Measurements from ENCODE around the gene ANO9. TPM values are rescaled to one million over a fixed set of nuclear protein-coding genes. Genes with fewer than 3 reads are reported as not detected.
A peak's percentile ranks its signal among the peaks of the same experiment; 100 is the strongest.

ANO9 gene
- total and polyA plus RNA-seq, 4 experiments from 2014 or later, result 9.4 to 123 (median 67.8) TPM

- H3K27me3 ChIP-seq (ENCODE audit: insufficient read depth, low read length), result no peaks in the 10 kb centered on the region
- POLR2A ChIA-PET (ENCODE audit: partially characterized antibody), result no interaction called here
- Mint-ChIP-seq H3K9me3 (no peaks in the 10 kb centered on the region), H3K36me3 (peaks cover 0 to 3% of the 10 kb centered on the region in 2 donors), H3K27me3 (no peaks in the 10 kb centered on the region), H3K27ac (no peak overlapping the region), H3K4me3 (no peak overlapping the region), H3K4me1 (peaks cover 7 to 16% (median 7%) of the 10 kb centered on the region in 4 donors)
- no peak overlapping the region for H3K27ac ChIP-seq (ENCODE audit: low read depth, low read length)
- no peak for DNase-seq
- no peak overlapping the region for H3K4me3 ChIP-seq (ENCODE audit: low read length in 2 of 2)
- H3K36me3 ChIP-seq (ENCODE audit: insufficient read depth, low read length), result no peaks in the 10 kb centered on the region
- intact Hi-C loops (cut with micrococcal nuclease), result no loop called here
- H3K4me1 ChIP-seq (ENCODE audit: insufficient read depth, low read length), result peaks cover 7% of the 10 kb centered on the region
- CTCF ChIA-PET (ENCODE audit: partially characterized antibody), result interaction anchor here (2.0 kb wide), 1 partner anchor 212 kb away, joined by 5 read pairs; no protein-coding TSS in a partner anchor
- no peaks in the 10 kb centered on the region for H3K9me3 ChIP-seq (ENCODE audit: control insufficient read depth in 1 of 2, low read length in 2 of 2)
Measured at GRCh38 chr11:462107-462890, 20.5 kb upstream of the ANO9 start.

GRCh38 chr11:461626-462025 lies 19.8 kb upstream of the ANO9 start:
- no peak for DNase-seq
- peaks cover 13 to 23% (median 14%) of the 10 kb centered on the region in 4 donors for H3K4me1 Mint-ChIP-seq
- no peak overlapping the region for H3K27ac Mint-ChIP-seq
- Histone ChIP-seq H3K36me3 (ENCODE audit: insufficient read depth, low read length) (no peaks in the 10 kb centered on the region), H3K4me3 (ENCODE audit: low read length in 2 of 2) (no peak overlapping the region), H3K4me1 (ENCODE audit: insufficient read depth, low read length) (peaks cover 14% of the 10 kb centered on the region), H3K9me3 (ENCODE audit: control insufficient read depth in 1 of 2, low read length in 2 of 2) (no peaks in the 10 kb centered on the region), H3K27ac (ENCODE audit: low read depth, low read length) (no peak overlapping the region), H3K27me3 (ENCODE audit: insufficient read depth, low read length) (no peaks in the 10 kb centered on the region)
- peaks cover 0 to 5% of the 10 kb centered on the region in 2 donors for H3K36me3 Mint-ChIP-seq
- ChIA-PET CTCF (ENCODE audit: partially characterized antibody) (interaction anchor here (1.4 to 2.0 kb wide), 2 partner anchors 11 to 211 kb away, joined by 4 to 5 read pairs; partner anchors contain the start of gene PTDSS2), POLR2A (ENCODE audit: partially characterized antibody) (no interaction called here)
- intact Hi-C loops (cut with micrococcal nuclease), result no loop called here
- H3K4me3 Mint-ChIP-seq, result no peak overlapping the region
- no peaks in the 10 kb centered on the region for H3K27me3 Mint-ChIP-seq
- no peaks in the 10 kb centered on the region for H3K9me3 Mint-ChIP-seq

GRCh38 chr11:460331-461199 lies 18.8 kb upstream of the ANO9 start:
- H3K36me3 ChIP-seq (ENCODE audit: insufficient read depth, low read length), result no peaks in the 10 kb centered on the region
- H3K9me3 ChIP-seq (ENCODE audit: control insufficient read depth in 1 of 2, low read length in 2 of 2), result no peaks in the 10 kb centered on the region
- ChIA-PET CTCF (ENCODE audit: partially characterized antibody) (interaction anchor here (0.6 to 1.4 kb wide), 2 partner anchors 10 to 36 kb away, joined by 3 to 4 read pairs; partner anchors contain the start of gene PTDSS2), POLR2A (ENCODE audit: partially characterized antibody) (no interaction called here)
- Mint-ChIP-seq H3K36me3 (peaks cover 0 to 5% of the 10 kb centered on the region in 2 donors), H3K9me3 (no peaks in the 10 kb centered on the region), H3K4me1 (peaks cover 20 to 28% (median 22%) of the 10 kb centered on the region in 4 donors), H3K27ac (no peak overlapping the region), H3K4me3 (no peak overlapping the region), H3K27me3 (no peaks in the 10 kb centered on the region)
- H3K27ac ChIP-seq (ENCODE audit: low read depth, low read length), result no peak overlapping the region
- DNase-seq, result no peak
- no peaks in the 10 kb centered on the region for H3K27me3 ChIP-seq (ENCODE audit: insufficient read depth, low read length)
- no peak overlapping the region for H3K4me3 ChIP-seq (ENCODE audit: low read length in 2 of 2)
- intact Hi-C loops (cut with micrococcal nuclease), result no loop called here
- H3K4me1 ChIP-seq (ENCODE audit: insufficient read depth, low read length), result peaks cover 24% of the 10 kb centered on the region

GRCh38 chr11:459511-460220 lies 17.9 kb upstream of the ANO9 start:
- no peak overlapping the region for H3K4me3 Mint-ChIP-seq
- DNase-seq, result no peak
- Histone ChIP-seq H3K9me3 (ENCODE audit: control insufficient read depth in 1 of 2, low read length in 2 of 2) (no peaks in the 10 kb centered on the region), H3K27ac (ENCODE audit: low read depth, low read length) (no peak overlapping the region), H3K36me3 (ENCODE audit: insufficient read depth, low read length) (no peaks in the 10 kb centered on the region), H3K4me1 (ENCODE audit: insufficient read depth, low read length) (peaks cover 24% of the 10 kb centered on the region), H3K27me3 (ENCODE audit: insufficient read depth, low read length) (no peaks in the 10 kb centered on the region), H3K4me3 (ENCODE audit: low read length in 2 of 2) (no peak overlapping the region)
- POLR2A ChIA-PET (ENCODE audit: partially characterized antibody), result no interaction called here
- peak overlapping the region in 3 of 7 donors; percentile 35 to 61 (median 59) for H3K27ac Mint-ChIP-seq
- no peaks in the 10 kb centered on the region for H3K27me3 Mint-ChIP-seq
- intact Hi-C loops (cut with micrococcal nuclease), result loop anchor here (10.0 kb wide), 1 partner anchor 265 kb away; no protein-coding TSS in a partner anchor
- H3K9me3 Mint-ChIP-seq, result no peaks in the 10 kb centered on the region
- CTCF ChIA-PET (ENCODE audit: partially characterized antibody), result no interaction called here
- H3K36me3 Mint-ChIP-seq, result peaks cover 0 to 9% of the 10 kb centered on the region in 2 donors
- peaks cover 21 to 36% (median 24%) of the 10 kb centered on the region in 4 donors for H3K4me1 Mint-ChIP-seq

GRCh38 chr11:457111-457760 lies 15.4 kb upstream of the ANO9 start:
- Mint-ChIP-seq H3K36me3 (peaks cover 0 to 14% of the 10 kb centered on the region in 2 donors), H3K27me3 (no peaks in the 10 kb centered on the region), H3K9me3 (no peaks in the 10 kb centered on the region), H3K27ac (peak overlapping the region; percentile 88 to 98 (median 95)), H3K4me3 (peak overlapping the region; percentile 67 to 86 (median 72)), H3K4me1 (peaks cover 21 to 36% (median 28%) of the 10 kb centered on the region in 4 donors)
- no peaks in the 10 kb centered on the region for H3K9me3 ChIP-seq (ENCODE audit: control insufficient read depth in 1 of 2, low read length in 2 of 2)
- H3K27ac ChIP-seq (ENCODE audit: low read depth, low read length), result peak overlapping the region; percentile 7
- H3K36me3 ChIP-seq (ENCODE audit: insufficient read depth, low read length), result peaks cover 8% of the 10 kb centered on the region
- CTCF ChIA-PET (ENCODE audit: partially characterized antibody), result interaction anchor here (0.6 kb wide), 1 partner anchor 13 kb away, joined by 3 read pairs; no protein-coding TSS in a partner anchor
- H3K4me1 ChIP-seq (ENCODE audit: insufficient read depth, low read length), result peaks cover 24% of the 10 kb centered on the region
- POLR2A ChIA-PET (ENCODE audit: partially characterized antibody), result interaction anchor here (0.7 to 19.6 kb wide), 5 partner anchors 8 to 250 kb away, joined by 3 to 539 read pairs (median 3); partner anchors contain the start of genes BET1L, RIC8A, RNH1 and SIGIRR
- H3K27me3 ChIP-seq (ENCODE audit: insufficient read depth, low read length), result no peaks in the 10 kb centered on the region
- DNase-seq, result peak; percentile 13 to 52 (median 22)
- H3K4me3 ChIP-seq (ENCODE audit: low read length in 2 of 2), result peak overlapping the region; percentile 8 to 29
- intact Hi-C loops (cut with micrococcal nuclease), result loop anchor here (10.0 kb wide), 1 partner anchor 268 kb away; no protein-coding TSS in a partner anchor

GRCh38 chr11:456533-456932 lies 14.7 kb upstream of the ANO9 start:
- Histone ChIP-seq H3K27me3 (ENCODE audit: insufficient read depth, low read length) (no peaks in the 10 kb centered on the region), H3K36me3 (ENCODE audit: insufficient read depth, low read length) (peaks cover 8% of the 10 kb centered on the region), H3K4me1 (ENCODE audit: insufficient read depth, low read length) (peaks cover 26% of the 10 kb centered on the region), H3K9me3 (ENCODE audit: control insufficient read depth in 1 of 2, low read length in 2 of 2) (no peaks in the 10 kb centered on the region), H3K27ac (ENCODE audit: low read depth, low read length) (peak overlapping the region; percentile 49), H3K4me3 (ENCODE audit: low read length in 2 of 2) (peak overlapping the region; percentile 8 to 29)
- peak overlapping the region; percentile 88 to 98 (median 95) for H3K27ac Mint-ChIP-seq
- no peaks in the 10 kb centered on the region for H3K27me3 Mint-ChIP-seq
- intact Hi-C loops (cut with micrococcal nuclease), result loop anchor here (10.0 kb wide), 1 partner anchor 268 kb away; no protein-coding TSS in a partner anchor
- peak; percentile 55 to 68 (median 58) for DNase-seq
- CTCF ChIA-PET (ENCODE audit: partially characterized antibody), result interaction anchor here (0.6 kb wide), 1 partner anchor 14 kb away, joined by 3 read pairs; no protein-coding TSS in a partner anchor
- no peaks in the 10 kb centered on the region for H3K9me3 Mint-ChIP-seq
- peaks cover 21 to 38% (median 30%) of the 10 kb centered on the region in 4 donors for H3K4me1 Mint-ChIP-seq
- H3K36me3 Mint-ChIP-seq, result peaks cover 0 to 14% of the 10 kb centered on the region in 2 donors
- POLR2A ChIA-PET (ENCODE audit: partially characterized antibody), result interaction anchor here (0.7 to 19.6 kb wide), 6 partner anchors 9 to 249 kb away, joined by 3 to 539 read pairs (median 3); partner anchors contain the start of genes BET1L, RIC8A, RNH1 and SIGIRR
- peak overlapping the region; percentile 67 to 86 (median 72) for H3K4me3 Mint-ChIP-seq
